ENCODE measurements around the gene MYBPC3. TPM values are rescaled to one million over a fixed set of nuclear protein-coding genes. Genes with fewer than 3 reads are reported as not detected.

The MYBPC3 gene
- total and polyA plus RNA-seq, 2 experiments from 2014 or later = not detected

DNA sequence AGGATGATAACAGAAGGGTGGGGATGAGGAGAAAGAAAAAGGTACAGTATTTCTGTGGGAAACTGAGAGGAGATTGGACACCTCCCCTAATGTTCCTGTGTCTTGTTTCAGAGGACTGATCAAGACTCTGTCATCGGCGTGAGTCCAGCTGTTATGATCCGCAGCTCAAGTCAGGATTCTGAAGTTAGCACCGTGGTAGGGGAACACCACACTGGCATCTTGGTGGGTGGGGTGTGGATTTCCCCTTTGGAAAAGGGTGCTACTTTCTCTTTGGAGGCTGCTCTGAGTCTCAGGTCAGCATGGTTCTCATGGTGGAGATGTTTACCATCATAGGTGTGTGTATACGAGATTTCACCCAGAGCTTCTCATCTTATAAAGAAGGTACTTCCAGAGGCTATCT is 57.1 kb downstream of the MYBPC3 start:
- peaks cover 32% of the 10 kb centered on the region for H3K36me3 ChIP-seq (ENCODE audit: insufficient read depth)
- TF ChIP-seq, protein P1, sequence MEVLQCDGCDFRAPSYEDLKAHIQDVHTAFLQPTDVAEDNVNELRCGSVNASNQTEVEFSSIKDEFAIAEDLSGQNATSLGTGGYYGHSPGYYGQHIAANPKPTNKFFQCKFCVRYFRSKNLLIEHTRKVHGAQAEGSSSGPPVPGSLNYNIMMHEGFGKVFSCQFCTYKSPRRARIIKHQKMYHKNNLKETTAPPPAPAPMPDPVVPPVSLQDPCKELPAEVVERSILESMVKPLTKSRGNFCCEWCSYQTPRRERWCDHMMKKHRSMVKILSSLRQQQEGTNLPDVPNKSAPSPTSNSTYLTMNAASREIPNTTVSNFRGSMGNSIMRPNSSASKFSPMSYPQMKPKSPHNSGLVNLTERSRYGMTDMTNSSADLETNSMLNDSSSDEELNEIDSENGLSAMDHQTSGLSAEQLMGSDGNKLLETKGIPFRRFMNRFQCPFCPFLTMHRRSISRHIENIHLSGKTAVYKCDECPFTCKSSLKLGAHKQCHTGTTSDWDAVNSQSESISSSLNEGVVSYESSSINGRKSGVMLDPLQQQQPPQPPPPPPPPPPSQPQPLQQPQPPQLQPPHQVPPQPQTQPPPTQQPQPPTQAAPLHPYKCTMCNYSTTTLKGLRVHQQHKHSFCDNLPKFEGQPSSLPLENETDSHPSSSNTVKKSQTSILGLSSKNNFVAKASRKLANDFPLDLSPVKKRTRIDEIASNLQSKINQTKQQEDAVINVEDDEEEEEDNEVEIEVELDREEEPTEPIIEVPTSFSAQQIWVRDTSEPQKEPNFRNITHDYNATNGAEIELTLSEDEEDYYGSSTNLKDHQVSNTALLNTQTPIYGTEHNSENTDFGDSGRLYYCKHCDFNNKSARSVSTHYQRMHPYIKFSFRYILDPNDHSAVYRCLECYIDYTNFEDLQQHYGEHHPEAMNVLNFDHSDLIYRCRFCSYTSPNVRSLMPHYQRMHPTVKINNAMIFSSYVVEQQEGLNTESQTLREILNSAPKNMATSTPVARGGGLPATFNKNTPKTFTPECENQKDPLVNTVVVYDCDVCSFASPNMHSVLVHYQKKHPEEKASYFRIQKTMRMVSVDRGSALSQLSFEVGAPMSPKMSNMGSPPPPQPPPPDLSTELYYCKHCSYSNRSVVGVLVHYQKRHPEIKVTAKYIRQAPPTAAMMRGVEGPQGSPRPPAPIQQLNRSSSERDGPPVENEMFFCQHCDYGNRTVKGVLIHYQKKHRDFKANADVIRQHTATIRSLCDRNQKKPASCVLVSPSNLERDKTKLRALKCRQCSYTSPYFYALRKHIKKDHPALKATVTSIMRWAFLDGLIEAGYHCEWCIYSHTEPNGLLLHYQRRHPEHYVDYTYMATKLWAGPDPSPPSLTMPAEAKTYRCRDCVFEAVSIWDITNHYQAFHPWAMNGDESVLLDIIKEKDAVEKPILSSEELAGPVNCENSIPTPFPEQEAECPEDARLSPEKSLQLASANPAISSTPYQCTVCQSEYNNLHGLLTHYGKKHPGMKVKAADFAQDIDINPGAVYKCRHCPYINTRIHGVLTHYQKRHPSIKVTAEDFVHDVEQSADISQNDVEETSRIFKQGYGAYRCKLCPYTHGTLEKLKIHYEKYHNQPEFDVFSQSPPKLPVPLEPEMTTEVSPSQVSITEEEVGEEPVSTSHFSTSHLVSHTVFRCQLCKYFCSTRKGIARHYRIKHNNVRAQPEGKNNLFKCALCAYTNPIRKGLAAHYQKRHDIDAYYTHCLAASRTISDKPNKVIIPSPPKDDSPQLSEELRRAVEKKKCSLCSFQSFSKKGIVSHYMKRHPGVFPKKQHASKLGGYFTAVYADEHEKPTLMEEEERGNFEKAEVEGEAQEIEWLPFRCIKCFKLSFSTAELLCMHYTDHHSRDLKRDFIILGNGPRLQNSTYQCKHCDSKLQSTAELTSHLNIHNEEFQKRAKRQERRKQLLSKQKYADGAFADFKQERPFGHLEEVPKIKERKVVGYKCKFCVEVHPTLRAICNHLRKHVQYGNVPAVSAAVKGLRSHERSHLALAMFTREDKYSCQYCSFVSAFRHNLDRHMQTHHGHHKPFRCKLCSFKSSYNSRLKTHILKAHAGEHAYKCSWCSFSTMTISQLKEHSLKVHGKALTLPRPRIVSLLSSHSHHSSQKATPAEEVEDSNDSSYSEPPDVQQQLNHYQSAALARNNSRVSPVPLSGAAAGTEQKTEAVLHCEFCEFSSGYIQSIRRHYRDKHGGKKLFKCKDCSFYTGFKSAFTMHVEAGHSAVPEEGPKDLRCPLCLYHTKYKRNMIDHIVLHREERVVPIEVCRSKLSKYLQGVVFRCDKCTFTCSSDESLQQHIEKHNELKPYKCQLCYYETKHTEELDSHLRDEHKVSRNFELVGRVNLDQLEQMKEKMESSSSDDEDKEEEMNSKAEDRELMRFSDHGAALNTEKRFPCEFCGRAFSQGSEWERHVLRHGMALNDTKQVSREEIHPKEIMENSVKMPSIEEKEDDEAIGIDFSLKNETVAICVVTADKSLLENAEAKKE (CRISPR knock-in tag; IDR thresholded peaks at IDR 0.05) = no peak
- TF ChIP-seq CTCF (conservative IDR thresholded peaks at IDR 0.05; ENCODE audit: low read depth in 2 of 2) (no peak), ZNF331 (CRISPR knock-in tag; IDR thresholded peaks at IDR 0.05; ENCODE audit: low read depth) (no peak), STAT1 (IDR thresholded peaks at IDR 0.05; ENCODE audit: unreplicated experiment) (no peak), NANOG (IDR thresholded peaks at IDR 0.05; ENCODE audit: borderline replicate concordance) (no peak), CREB1 (CRISPR knock-in tag; IDR thresholded peaks at IDR 0.05; ENCODE audit: low read depth) (no peak), ZNF114 (CRISPR knock-in tag; IDR thresholded peaks at IDR 0.05) (no peak)
- TF ChIP-seq, protein P2, sequence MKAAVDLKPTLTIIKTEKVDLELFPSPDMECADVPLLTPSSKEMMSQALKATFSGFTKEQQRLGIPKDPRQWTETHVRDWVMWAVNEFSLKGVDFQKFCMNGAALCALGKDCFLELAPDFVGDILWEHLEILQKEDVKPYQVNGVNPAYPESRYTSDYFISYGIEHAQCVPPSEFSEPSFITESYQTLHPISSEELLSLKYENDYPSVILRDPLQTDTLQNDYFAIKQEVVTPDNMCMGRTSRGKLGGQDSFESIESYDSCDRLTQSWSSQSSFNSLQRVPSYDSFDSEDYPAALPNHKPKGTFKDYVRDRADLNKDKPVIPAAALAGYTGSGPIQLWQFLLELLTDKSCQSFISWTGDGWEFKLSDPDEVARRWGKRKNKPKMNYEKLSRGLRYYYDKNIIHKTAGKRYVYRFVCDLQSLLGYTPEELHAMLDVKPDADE (IDR thresholded peaks at IDR 0.05) = no peak
- Mint-ChIP-seq H3K9me3 (no peaks in the 10 kb centered on the region), H3K4me3 (no peak overlapping the region), H3K27me3 (ENCODE audit: insufficient read depth, low read depth, poor library complexity) (peaks cover 2% of the 10 kb centered on the region), H3K27ac (no peak overlapping the region), H3K36me3 (ENCODE audit: low read depth) (peaks cover 76% of the 10 kb centered on the region), H3K4me1 (no peaks in the 10 kb centered on the region)
- no peaks in the 10 kb centered on the region for H3K79me2 ChIP-seq (replicated peaks; ENCODE audit: insufficient read depth)
- DNase-seq (ENCODE audit: low spot score) (no peak), ATAC-seq (no peak)
- H3K27ac ChIP-seq (ENCODE audit: low read depth) = no peak overlapping the region
- no peaks in the 10 kb centered on the region for H3K27me3 ChIP-seq (ENCODE audit: insufficient read depth)
- no peak overlapping the region for H3K4me3 ChIP-seq
- no peaks in the 10 kb centered on the region for H3K4me1 ChIP-seq (ENCODE audit: insufficient read depth)
- H3F3A ChIP-seq (replicated peaks; ENCODE audit: low read depth) = no peaks in the 10 kb centered on the region
- peaks cover 5% of the 10 kb centered on the region for H4K20me1 ChIP-seq (replicated peaks; ENCODE audit: insufficient read depth)
- H3K9me2 ChIP-seq (ENCODE audit: insufficient read depth) = no peaks in the 10 kb centered on the region
- H3K4me2 ChIP-seq = no peak overlapping the region
- no peak overlapping the region for H2AFZ ChIP-seq

Data from GM23338 (cell line).